Astrocyte (in vitro differentiated cells and primary cell): Measurements from ENCODE around the gene MRPL41. TPM values are rescaled to one million over a fixed set of nuclear protein-coding genes. Genes with fewer than 3 reads are reported as not detected.
A peak's percentile ranks its signal among the peaks of the same experiment; 100 is the strongest.

Experiments used
- DNase-seq: peaks from one replicate; pipeline ENCODE4 v3.0.0-alpha.2; 2010; ENCODE audit warnings: low read depth
- FAIRE-seq: peaks from 2 replicates; lab custom pipeline; 2011; peaks lifted over from hg19 to GRCh38; lab: Jason Lieb, UNC
- H2AFZ ChIP-seq: 2 replicates; pipeline ENCODE4 v1.6.0; 2012; ENCODE audit warnings: low read depth, low read length, inconsistent platforms
- H3K27ac ChIP-seq: 2 replicates; pipeline ENCODE4 v1.5.1; 2011; ENCODE audit warnings: low read depth, low read length, inconsistent platforms
- H3K27me3 ChIP-seq: 2 replicates; pipeline ENCODE4 v1.6.0; 2011; ENCODE audit warnings: low read length, inconsistent platforms; ENCODE audit not compliant: insufficient read depth
- H3K36me3 ChIP-seq: 2 replicates; pipeline ENCODE4 v1.5.1; 2011; ENCODE audit warnings: low read length, inconsistent platforms; ENCODE audit not compliant: insufficient read depth
- H3K4me1 ChIP-seq: 2 replicates; pipeline ENCODE4 v1.5.1; 2011; ENCODE audit warnings: low read length, inconsistent platforms; ENCODE audit not compliant: insufficient read depth
- H3K4me2 ChIP-seq: 2 replicates; pipeline ENCODE4 v1.6.0; 2012; ENCODE audit warnings: low read length, inconsistent platforms
- H3K4me3 ChIP-seq: 2 replicates; pipeline ENCODE4 v1.5.1; 2011; ENCODE audit warnings: low read depth, mild to moderate bottlenecking, low read length, inconsistent platforms; ENCODE audit not compliant: insufficient read depth
- H3K79me2 ChIP-seq: 2 replicates; pipeline ENCODE4 v1.6.0; 2012; ENCODE audit warnings: mild to moderate bottlenecking, low read length, inconsistent platforms; ENCODE audit not compliant: insufficient read depth
- H3K9ac ChIP-seq: 2 replicates; pipeline ENCODE4 v1.6.0; 2012; ENCODE audit warnings: mild to moderate bottlenecking, low read length, inconsistent platforms
- H3K9me3 ChIP-seq: 2 replicates; pipeline ENCODE4 v1.5.1; 2012; ENCODE audit warnings: low read depth, mild to moderate bottlenecking, low read length, inconsistent platforms; ENCODE audit not compliant: insufficient read depth
- H4K20me1 ChIP-seq: 2 replicates; pipeline ENCODE4 v1.6.0; 2012; ENCODE audit warnings: low read length, inconsistent platforms; ENCODE audit not compliant: insufficient read depth
- H3K27ac Mint-ChIP-seq: one replicate; pipeline ENCODE4 v1.8.0; 2021; ENCODE audit warnings: mild to moderate bottlenecking, mixed read lengths; ENCODE audit not compliant: unreplicated experiment
- H3K27me3 Mint-ChIP-seq: one replicate; pipeline ENCODE4 v1.8.0; 2021; ENCODE audit warnings: low read depth, mixed read lengths; ENCODE audit not compliant: unreplicated experiment
- H3K36me3 Mint-ChIP-seq: one replicate; pipeline ENCODE4 v1.8.0; 2021; ENCODE audit warnings: low read depth, mixed read lengths; ENCODE audit not compliant: unreplicated experiment
- H3K4me1 Mint-ChIP-seq: one replicate; pipeline ENCODE4 v1.8.0; 2021; ENCODE audit warnings: low read depth, mixed read lengths; ENCODE audit not compliant: unreplicated experiment
- H3K4me3 Mint-ChIP-seq: one replicate; pipeline ENCODE4 v1.8.0; 2021; ENCODE audit warnings: mild to moderate bottlenecking, moderate library complexity, mixed read lengths; ENCODE audit not compliant: unreplicated experiment
- H3K9me3 Mint-ChIP-seq: one replicate; pipeline ENCODE4 v1.8.0; 2021; ENCODE audit warnings: mild to moderate bottlenecking, mixed read lengths; ENCODE audit not compliant: unreplicated experiment
- EZH2 ChIP-seq: IDR thresholded peaks from 2 replicates; pipeline ENCODE4 v1.6.1; 2012; ENCODE audit warnings: mild to moderate bottlenecking, low read length, inconsistent platforms; ENCODE audit not compliant: insufficient read depth
- total RNA-seq: library from RNA; stranded (reverse); gene quantifications from 2 replicates; pipeline ENCODE4 v1.2.1, GENCODE V29; 2021
- TF ChIP-seq, protein P1 (sequence below): IDR thresholded peaks from 2 replicates; pipeline ENCODE4 v1.5.1; 2011; ENCODE audit warnings: low read depth, mild to moderate bottlenecking, inconsistent platforms, low read length, moderate library complexity; ENCODE audit not compliant: insufficient read depth

MRPL41 gene
- total RNA-seq, 1 donor from 2014 or later, result 58.6 TPM

DNA sequence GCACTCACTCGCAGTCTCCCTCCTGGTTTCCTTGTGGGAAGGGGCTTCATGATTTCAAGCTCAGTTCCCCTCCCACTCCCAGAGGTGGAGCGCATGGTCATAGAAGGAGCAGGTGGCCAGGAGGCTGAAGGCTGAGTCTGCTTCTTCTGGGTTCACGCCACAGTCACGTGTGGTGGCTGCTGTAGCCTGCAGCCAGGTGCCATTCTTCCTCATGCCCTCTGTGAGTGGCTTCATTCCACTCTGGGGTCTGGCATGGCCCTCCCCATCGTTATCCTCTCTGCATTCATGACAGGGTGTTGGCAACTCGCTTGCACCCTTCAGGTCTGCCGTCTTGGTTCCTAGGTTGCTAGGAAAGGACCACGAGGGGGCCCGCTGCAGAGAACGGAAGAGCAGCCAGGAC is 3.5 kb downstream of the MRPL41 start:
- no peaks in the 10 kb centered on the region for H3K9me3 ChIP-seq
- no peak overlapping the region for H3K9ac ChIP-seq
- no peaks in the 10 kb centered on the region for H3K27me3 ChIP-seq
- no peaks in the 10 kb centered on the region for H3K27me3 Mint-ChIP-seq
- no peak overlapping the region for H3K4me2 ChIP-seq
- H2AFZ ChIP-seq, result no peak overlapping the region
- H3K9me3 Mint-ChIP-seq, result no peaks in the 10 kb centered on the region
- H3K4me1 Mint-ChIP-seq, result peaks cover 10% of the 10 kb centered on the region
- peaks cover 20% of the 10 kb centered on the region for H3K36me3 Mint-ChIP-seq
- FAIRE-seq (no peak), DNase-seq (no peak)
- peak overlapping the region; percentile 9 for H3K27ac Mint-ChIP-seq
- no peak overlapping the region for H3K4me3 Mint-ChIP-seq
- no peak for TF ChIP-seq EZH2
- TF ChIP-seq, protein P1, sequence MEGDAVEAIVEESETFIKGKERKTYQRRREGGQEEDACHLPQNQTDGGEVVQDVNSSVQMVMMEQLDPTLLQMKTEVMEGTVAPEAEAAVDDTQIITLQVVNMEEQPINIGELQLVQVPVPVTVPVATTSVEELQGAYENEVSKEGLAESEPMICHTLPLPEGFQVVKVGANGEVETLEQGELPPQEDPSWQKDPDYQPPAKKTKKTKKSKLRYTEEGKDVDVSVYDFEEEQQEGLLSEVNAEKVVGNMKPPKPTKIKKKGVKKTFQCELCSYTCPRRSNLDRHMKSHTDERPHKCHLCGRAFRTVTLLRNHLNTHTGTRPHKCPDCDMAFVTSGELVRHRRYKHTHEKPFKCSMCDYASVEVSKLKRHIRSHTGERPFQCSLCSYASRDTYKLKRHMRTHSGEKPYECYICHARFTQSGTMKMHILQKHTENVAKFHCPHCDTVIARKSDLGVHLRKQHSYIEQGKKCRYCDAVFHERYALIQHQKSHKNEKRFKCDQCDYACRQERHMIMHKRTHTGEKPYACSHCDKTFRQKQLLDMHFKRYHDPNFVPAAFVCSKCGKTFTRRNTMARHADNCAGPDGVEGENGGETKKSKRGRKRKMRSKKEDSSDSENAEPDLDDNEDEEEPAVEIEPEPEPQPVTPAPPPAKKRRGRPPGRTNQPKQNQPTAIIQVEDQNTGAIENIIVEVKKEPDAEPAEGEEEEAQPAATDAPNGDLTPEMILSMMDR, result no peak
- peaks cover 44% of the 10 kb centered on the region for H4K20me1 ChIP-seq
- H3K4me1 ChIP-seq, result peaks cover 12% of the 10 kb centered on the region
- no peak overlapping the region for H3K4me3 ChIP-seq
- H3K36me3 ChIP-seq, result peaks cover 19% of the 10 kb centered on the region
- no peak overlapping the region for H3K27ac ChIP-seq
- peaks cover 17% of the 10 kb centered on the region for H3K79me2 ChIP-seq

DNA sequence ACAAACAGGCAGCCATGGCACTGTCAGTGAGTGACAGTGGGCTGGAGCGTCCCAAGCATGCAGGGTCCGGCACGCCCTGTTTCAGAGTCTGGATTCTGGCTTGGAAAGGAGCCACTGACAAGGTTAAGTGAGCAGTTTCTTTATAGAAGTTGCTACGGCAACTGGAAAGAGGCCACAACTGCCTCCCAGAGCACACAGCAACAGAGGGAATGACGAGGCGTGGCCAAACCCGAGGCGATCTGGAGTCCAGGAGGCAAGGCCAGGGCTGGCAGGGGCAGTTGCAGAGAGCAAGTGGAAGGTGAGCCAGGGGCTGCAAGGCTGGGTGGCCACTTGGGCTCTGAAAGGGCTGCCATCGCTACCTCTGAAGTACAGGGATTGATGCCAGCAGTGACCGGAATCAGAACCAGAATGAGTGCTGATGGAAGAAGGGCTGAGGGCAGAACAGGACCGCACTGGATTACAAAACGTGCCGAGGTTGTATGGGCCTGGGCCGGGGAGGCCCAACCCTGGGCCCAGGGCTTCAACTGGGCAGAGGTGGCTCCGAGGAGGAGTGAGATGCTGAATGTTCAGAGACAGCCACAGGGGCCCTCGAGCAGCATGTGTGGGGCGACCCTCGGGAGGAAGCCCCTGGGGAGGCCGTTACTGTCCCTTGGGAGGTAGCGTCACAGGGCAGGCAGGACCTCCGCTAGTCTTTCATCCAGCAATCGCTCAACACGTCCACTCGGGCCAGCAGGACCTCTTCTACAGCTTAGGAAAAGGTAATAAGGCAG is 4.6 kb downstream of the MRPL41 start:
- H3K4me3 Mint-ChIP-seq, result peak overlapping the region; percentile 42
- peaks cover 10% of the 10 kb centered on the region for H3K4me1 Mint-ChIP-seq
- H3K27me3 Mint-ChIP-seq, result no peaks in the 10 kb centered on the region
- Histone ChIP-seq H3K27ac (no peak overlapping the region), H2AFZ (no peak overlapping the region), H3K79me2 (peaks cover 17% of the 10 kb centered on the region), H3K27me3 (no peaks in the 10 kb centered on the region), H3K9ac (peak overlapping the region; percentile 14), H3K4me3 (no peak overlapping the region), H3K36me3 (peaks cover 21% of the 10 kb centered on the region), H3K4me1 (peaks cover 12% of the 10 kb centered on the region), H3K9me3 (no peaks in the 10 kb centered on the region), H3K4me2 (no peak overlapping the region), H4K20me1 (peaks cover 45% of the 10 kb centered on the region)
- peaks cover 20% of the 10 kb centered on the region for H3K36me3 Mint-ChIP-seq
- DNase-seq (peak; percentile 60), FAIRE-seq (no peak)
- TF ChIP-seq EZH2, result no peak
- TF ChIP-seq, protein P1, result no peak
- no peak overlapping the region for H3K27ac Mint-ChIP-seq
- no peaks in the 10 kb centered on the region for H3K9me3 Mint-ChIP-seq

DNA sequence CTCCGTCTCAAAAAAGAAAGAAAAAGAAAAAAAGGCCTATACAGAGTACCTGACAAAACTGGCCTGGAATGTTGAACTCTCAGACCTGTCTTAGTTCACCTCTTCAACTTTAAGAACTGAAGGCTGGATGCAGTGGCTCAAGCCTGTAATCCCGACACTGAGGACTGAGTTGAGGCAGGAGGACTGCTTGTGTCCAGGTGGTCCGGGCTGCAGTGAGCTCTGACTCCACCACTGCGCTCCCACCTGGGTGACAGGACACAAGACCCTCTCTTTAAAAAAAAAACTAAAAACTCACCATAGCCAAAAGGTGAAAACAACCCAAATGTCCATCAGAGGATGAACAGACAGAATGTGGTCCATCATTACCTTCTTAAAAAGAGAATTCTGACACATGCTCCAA is 6.4 kb downstream of the MRPL41 start:
- peaks cover 6% of the 10 kb centered on the region for H3K79me2 ChIP-seq
- H3K27ac Mint-ChIP-seq, result no peak overlapping the region

More for the DNA sequence above, 6.4 kb downstream of the MRPL41 start:
- Histone ChIP-seq H3K9ac (no peak overlapping the region), H3K4me3 (no peak overlapping the region), H3K27me3 (no peaks in the 10 kb centered on the region), H3K27ac (no peak overlapping the region), H3K36me3 (peaks cover 25% of the 10 kb centered on the region), H4K20me1 (peaks cover 37% of the 10 kb centered on the region), H3K4me2 (no peak overlapping the region), H3K9me3 (no peaks in the 10 kb centered on the region), H2AFZ (no peak overlapping the region), H3K4me1 (peaks cover 5% of the 10 kb centered on the region)
- Mint-ChIP-seq H3K4me3 (no peak overlapping the region), H3K36me3 (peaks cover 24% of the 10 kb centered on the region), H3K4me1 (peaks cover 7% of the 10 kb centered on the region), H3K9me3 (no peaks in the 10 kb centered on the region), H3K27me3 (no peaks in the 10 kb centered on the region)
- no peak for DNase-seq
- FAIRE-seq, result no peak
- TF ChIP-seq, protein P1, result no peak
- no peak for TF ChIP-seq EZH2
